K562 (cell line): ENCODE data around the gene SPATA25. TPM values are rescaled to one million over a fixed set of nuclear protein-coding genes. Genes with fewer than 3 reads are reported as not detected.

Experiments used
- ATAC-seq: fragments of 200-7000 bp; cut with Tn5 transposase; 3 replicates; pipeline ENCODE4 v1.9.1; 2020; ENCODE audit warnings: moderate library complexity
- BruUV-seq: library from RNA; stranded (reverse); fragments of 400-500 nt; replicated peaks from 2 replicates; lab custom pipeline; 2021; lab: Mats Ljungman, UMichigan
- CTCF ChIA-PET: fragments of 300-600 bp; formaldehyde crosslinking; extraction: SDS; loops from one replicate; lab custom pipeline; 2021; ENCODE audit warnings: low intra/inter-chr PET ratio; lab: Yijun Ruan, JAX
- POLR2A ChIA-PET: fragments of 300-600, 350-650 bp; sonication (Branson Sonifier 250); formaldehyde crosslinking; extraction: SDS; loops from one replicate; lab custom pipeline; 2021; ENCODE audit warnings: antibody characterized with exemption, inconsistent platforms; lab: Yijun Ruan, JAX
- DNase-seq, 4 experiments: peaks; one replicate each; pipeline versions ENCODE4 v3.0.0 to v3.0.0-alpha.2; 2011 to 2018; ENCODE audit warnings: low spot score in 3 of 4, mixed read lengths in 3 of 4; ENCODE audit errors: extremely low read depth in 1 of 4
- FAIRE-seq: peaks from 2 replicates; lab custom pipeline; 2011; peaks lifted over from hg19 to GRCh38; lab: Jason Lieb, UNC
- H2AFZ ChIP-seq: 2 replicates; pipeline ENCODE4 v1.6.0; 2011; ENCODE audit warnings: low read depth, low read length, control low read depth, inconsistent platforms
- H3K27ac ChIP-seq: fragments of 200-600 bp; 3 replicates; pipeline ENCODE4 v1.8.0; 2011; ENCODE audit warnings: low read depth, mild to moderate bottlenecking, control low read depth, inconsistent platforms, low read length, moderate library complexity, mixed read lengths; ENCODE audit errors: extremely low read depth
- H3K27me3 ChIP-seq, 2 experiments: fragments of 300-600 bp in 1 of 2; 2 replicates in 1 of 2; 3 replicates in 1 of 2; pipeline versions ENCODE4 v1.6.0 to v1.8.0; 2011; ENCODE audit warnings: inconsistent platforms in 2 of 2, low read length in 2 of 2, mild to moderate bottlenecking in 1 of 2, mixed read lengths in 1 of 2, moderate library complexity in 1 of 2; ENCODE audit not compliant: control insufficient read depth in 2 of 2, insufficient read depth in 2 of 2
- H3K36me3 ChIP-seq: fragments of 300-600 bp; 3 replicates; pipeline ENCODE4 v1.8.0; 2011; ENCODE audit warnings: mild to moderate bottlenecking, low read length, inconsistent platforms; ENCODE audit not compliant: control insufficient read depth, insufficient read depth
- H3K4me1 ChIP-seq, 2 experiments: fragments of 200-600 bp in 1 of 2; replicated peaks in 1 of 2; 2 replicates in 1 of 2; 3 replicates in 1 of 2; pipeline versions ENCODE4 v1.5.1 to v1.8.0; 2011; ENCODE audit warnings: inconsistent platforms in 2 of 2, low read length in 2 of 2, mild to moderate bottlenecking in 1 of 2, mixed read lengths in 1 of 2, moderate library complexity in 1 of 2; ENCODE audit not compliant: control insufficient read depth in 2 of 2, insufficient read depth in 2 of 2
- H3K4me2 ChIP-seq: 2 replicates; pipeline ENCODE4 v1.6.1; 2011; ENCODE audit warnings: low read length, control low read depth, inconsistent platforms, mixed read lengths; ENCODE audit not compliant: insufficient read depth
- H3K4me3 ChIP-seq: fragments of 200-600 bp; sonication (generic), shearing (Covaris generic); 2 replicates; pipeline ENCODE4 v1.5.1; 2016; ENCODE audit warnings: control low read depth, inconsistent platforms
- H3K79me2 ChIP-seq: fragments of 200-600 bp; 3 replicates; pipeline ENCODE4 v1.8.0; 2011; ENCODE audit warnings: low read length, inconsistent platforms; ENCODE audit not compliant: control insufficient read depth, insufficient read depth
- H3K9ac ChIP-seq, 2 experiments: 2 replicates each; pipeline versions ENCODE4 v1.6.0 to v1.6.1; 2011; ENCODE audit warnings: low read depth in 2 of 2, low read length in 2 of 2, control low read depth in 1 of 2, inconsistent platforms in 1 of 2, mild to moderate bottlenecking in 1 of 2, mixed read lengths in 1 of 2; ENCODE audit not compliant: insufficient read depth in 1 of 2
- H3K9me1 ChIP-seq: one replicate; pipeline ENCODE4 v1.6.0; 2011; ENCODE audit warnings: inconsistent platforms, mild to moderate bottlenecking, low read length, moderate library complexity; ENCODE audit not compliant: control insufficient read depth, insufficient read depth
- H3K9me3 ChIP-seq: replicated peaks from 2 replicates; pipeline ENCODE4 v1.5.1; 2011; ENCODE audit warnings: low read depth, low read length, inconsistent platforms; ENCODE audit not compliant: control insufficient read depth, insufficient read depth
- H4K20me1 ChIP-seq: replicated peaks from 2 replicates; pipeline ENCODE4 v1.6.1; 2011; ENCODE audit warnings: low read length, inconsistent platforms, mixed read lengths; ENCODE audit not compliant: control insufficient read depth, insufficient read depth
- DEAF1 ChIP-seq: fragments of 450-650 bp; formaldehyde crosslinking; IDR thresholded peaks from 2 replicates; pipeline ENCODE4 v1.4.0; 2020; ENCODE audit warnings: mild to moderate bottlenecking, moderate library complexity
- HNRNPLL ChIP-seq: fragments of 200-400 bp; formaldehyde crosslinking; IDR thresholded peaks from 2 replicates; pipeline ENCODE4 v1.6.1; 2017; ENCODE audit warnings: low read length, low read depth, mild to moderate bottlenecking; ENCODE audit not compliant: poor library complexity, severe bottlenecking
- MYC ChIP-seq, 2 experiments: fragments of 250-450 bp in 1 of 2; sonication (Bioruptor Pico) in 1 of 2; IDR thresholded peaks; 2 replicates each; pipeline versions ENCODE4 v1.5.1 to v1.6.1; 2012 to 2021; ENCODE audit warnings: low read depth in 2 of 2, borderline replicate concordance in 1 of 2, improper control_type of control experiment in 1 of 2, low read length in 1 of 2, mild to moderate bottlenecking in 1 of 2, moderate library complexity in 1 of 2
- NCOA6 ChIP-seq: fragments of 450-650 bp; IDR thresholded peaks from 2 replicates; pipeline ENCODE4 v1.6.1; 2017; ENCODE audit warnings: mild to moderate bottlenecking
- PCBP2 ChIP-seq: fragments of 200-400 bp; formaldehyde crosslinking; IDR thresholded peaks from 2 replicates; pipeline ENCODE4 v1.6.1; 2018; ENCODE audit warnings: low read length, low read depth, mild to moderate bottlenecking, moderate library complexity; ENCODE audit not compliant: poor library complexity, severe bottlenecking
- PKNOX1 ChIP-seq: fragments of 450-650 bp; IDR thresholded peaks from 2 replicates; pipeline ENCODE4 v1.6.1; 2016
- POLR2AphosphoS5 ChIP-seq: IDR thresholded peaks from 2 replicates; pipeline ENCODE4 v1.6.1; 2011; ENCODE audit warnings: mild to moderate bottlenecking, low read depth, low read length, moderate library complexity; ENCODE audit not compliant: control insufficient read depth, insufficient read depth
- RFX7 ChIP-seq: fragments of 250-450 bp; sonication (Bioruptor Pico); IDR thresholded peaks from 2 replicates; pipeline ENCODE4 v1.5.1; 2021; ENCODE audit warnings: mild to moderate bottlenecking
- SRF ChIP-seq, 2 experiments: fragments of 250-450, 450-650 bp in 1 of 2; sonication (Bioruptor Pico) in 1 of 2; sonication (generic) in 1 of 2; formaldehyde crosslinking; IDR thresholded peaks; 2 replicates each; pipeline versions ENCODE4 v1.5.0 to v1.5.1; 2020 to 2022; ENCODE audit warnings: mild to moderate bottlenecking in 1 of 2, missing genetic modification reagents in 1 of 2
- SRSF7 ChIP-seq: fragments of 200-400 bp; formaldehyde crosslinking; optimal IDR thresholded peaks from 2 replicates; pipeline ENCODE3; 2017; ENCODE audit warnings: mild to moderate bottlenecking, low read depth, low read length
- TFAP4 ChIP-seq: sonication (generic); formaldehyde crosslinking; IDR thresholded peaks from 2 replicates; pipeline ENCODE4 v1.8.0; 2022; ENCODE audit warnings: missing genetic modification reagents, mild to moderate bottlenecking, moderate library complexity, borderline replicate concordance
- ZKSCAN1 ChIP-seq: fragments of 150-350 bp; IDR thresholded peaks from 2 replicates; pipeline ENCODE4 v1.6.1; 2016; ENCODE audit warnings: low read depth, low read length
- ZNF695 ChIP-seq: fragments of 450-650 bp; formaldehyde crosslinking; IDR thresholded peaks from 2 replicates; pipeline ENCODE4 v1.4.0; 2020; ENCODE audit warnings: mild to moderate bottlenecking, moderate library complexity
- ZNF830 ChIP-seq: fragments of 250-450 bp; sonication (Bioruptor Pico); IDR thresholded peaks from 2 replicates; pipeline ENCODE4 v1.5.0; 2021; ENCODE audit warnings: mild to moderate bottlenecking
- WGBS: fragments of 100-300 bp; shearing (Covaris generic); methylation state at CpG from one replicate; pipeline ENCODE4 v1.1.6; 2016; ENCODE audit warnings: low coverage, mixed read lengths; ENCODE audit not compliant: insufficient coverage; ENCODE audit errors: missing lambda C conversion rate; 5-methylcytosine and 5-hydroxymethylcytosine counted together
- in situ Hi-C: fragments of 300-500 bp; cut with MboI; formaldehyde crosslinking; loops from 4 replicates; pipeline ENCODE4 v1.15.0; 2018; ENCODE audit warnings: inconsistent platforms, mixed read lengths
- intact Hi-C: fragments of 100-400 bp; cut with micrococcal nuclease; formaldehyde crosslinking; loops from 2 replicates; pipeline ENCODE4 v1.14.2; 2022
- polyA plus RNA-seq, 8 experiments: library from polyadenylated mRNA; depleted of rRNA in 4 of 8; stranded (reverse) in 5 of 8; unstranded in 3 of 8; fragments of >200 nt; fragmentation: Nextera tagmentation in 2 of 8; fragmentation: Illumina TruSeq in 1 of 8; extraction: Ambion mirVana in 2 of 8; extraction: Trizol in 1 of 8; gene quantifications; 2 replicates each; pipeline versions ENCODE4 v1.2.1 to v1.2.3, GENCODE V29; 2011 to 2014; ENCODE audit warnings: inconsistent platforms in 1 of 8, missing spikeins in 1 of 8
- total RNA-seq, 7 experiments: library from RNA; depleted of rRNA in 6 of 7; stranded (reverse); fragments of >200 nt in 6 of 7; fragmentation: Illumina TruSeq in 2 of 7; extraction: Trizol in 2 of 7; gene quantifications; 2 replicates each; pipeline versions ENCODE4 v1.2.1 to v1.2.3, GENCODE V29; 2011 to 2021; ENCODE audit warnings: low replicate concordance in 1 of 7
- TF ChIP-seq, protein P1 (sequence below): fragments of 450-650 bp; IDR thresholded peaks from 2 replicates; pipeline ENCODE4 v1.6.1; 2016; ENCODE audit warnings: borderline replicate concordance

Gene SPATA25
- total and polyA plus RNA-seq, 9 of the 15 experiments (the other 6 are each of a cell fraction or from before 2014, with no cell fraction given) = 0.21 to 0.95 (median 0.53) TPM; not detected in 3

GRCh38 chr20:45878076-45878761 lies 9.2 kb downstream of the SPATA25 start:
- DNase-seq = peak; percentile 50 to 88 (median 62)
- H3K9ac ChIP-seq = peak overlapping the region in 1 of 2 experiments; percentile 84; a peak in 2 of 4 replicates
- H3K4me1 ChIP-seq = peaks cover 24% of the 10 kb centered on the region in 2 experiments
- H3K9me3 ChIP-seq = no peaks in the 10 kb centered on the region
- H3K36me3 ChIP-seq = peaks cover 12% of the 10 kb centered on the region; the same call in 2 of the 3 replicates
- no peaks in the 10 kb centered on the region for H3K27me3 ChIP-seq
- peaks cover 4% of the 10 kb centered on the region for H3K9me1 ChIP-seq
- peak; percentile 81 for ATAC-seq
- BruUV-seq = no TSS peak
- no peaks in the 10 kb centered on the region for H4K20me1 ChIP-seq
- CTCF ChIA-PET = no interaction called here
- peak overlapping the region; percentile 14 for H2AFZ ChIP-seq
- peaks cover 20% of the 10 kb centered on the region for H3K79me2 ChIP-seq
- H3K4me2 ChIP-seq = peak overlapping the region; percentile 77
- intact Hi-C loops (no loop called here), in situ Hi-C loops (no loop called here)
- H3K4me3 ChIP-seq = no peak overlapping the region
- POLR2A ChIA-PET = interaction anchor here (0.6 to 1.0 kb wide), 8 partner anchors 10 to 57 kb away, joined by 3 read pairs; no protein-coding TSS in a partner anchor
- WGBS = 28% methylated on average over 13 of the region's 13 CpGs
- peak overlapping the region; percentile 18; the same call in 1 of the 3 replicates for H3K27ac ChIP-seq
- FAIRE-seq = peak; percentile 83
- TF ChIP-seq, protein P1, sequence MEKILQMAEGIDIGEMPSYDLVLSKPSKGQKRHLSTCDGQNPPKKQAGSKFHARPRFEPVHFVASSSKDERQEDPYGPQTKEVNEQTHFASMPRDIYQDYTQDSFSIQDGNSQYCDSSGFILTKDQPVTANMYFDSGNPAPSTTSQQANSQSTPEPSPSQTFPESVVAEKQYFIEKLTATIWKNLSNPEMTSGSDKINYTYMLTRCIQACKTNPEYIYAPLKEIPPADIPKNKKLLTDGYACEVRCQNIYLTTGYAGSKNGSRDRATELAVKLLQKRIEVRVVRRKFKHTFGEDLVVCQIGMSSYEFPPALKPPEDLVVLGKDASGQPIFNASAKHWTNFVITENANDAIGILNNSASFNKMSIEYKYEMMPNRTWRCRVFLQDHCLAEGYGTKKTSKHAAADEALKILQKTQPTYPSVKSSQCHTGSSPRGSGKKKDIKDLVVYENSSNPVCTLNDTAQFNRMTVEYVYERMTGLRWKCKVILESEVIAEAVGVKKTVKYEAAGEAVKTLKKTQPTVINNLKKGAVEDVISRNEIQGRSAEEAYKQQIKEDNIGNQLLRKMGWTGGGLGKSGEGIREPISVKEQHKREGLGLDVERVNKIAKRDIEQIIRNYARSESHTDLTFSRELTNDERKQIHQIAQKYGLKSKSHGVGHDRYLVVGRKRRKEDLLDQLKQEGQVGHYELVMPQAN = no peak
- TF ChIP-seq NCOA6 (no peak), PCBP2 (no peak), SRSF7 (no peak), PKNOX1 (0 out of 2 replicates have a peak, but pooled peaks have one; percentile 4), ZKSCAN1 (peak; percentile 49; the same call in 1 of the 2 replicates), SRF (CRISPR knock-in tag; IDR thresholded peaks at IDR 0.05) (peak in 1 of 2 experiments; percentile 84; a peak in 1 of 4 replicates), ZNF830 (no peak), ZNF695 (CRISPR knock-in tag) (no peak), TFAP4 (peak; percentile 80; the same call in 1 of the 2 replicates), DEAF1 (CRISPR knock-in tag) (no peak), RFX7 (CRISPR knock-in tag) (no peak), HNRNPLL (peak; percentile 45), POLR2AphosphoS5 (no peak), MYC (IDR thresholded peaks at IDR 0.05; ENCODE audit: low read depth, low read length) (no peak), MYC (CRISPR knock-in tag; IDR thresholded peaks at IDR 0.05; ENCODE audit: borderline replicate concordance, low read depth) (no peak)
